Dermis microvascular lymphatic vessel endothelial cell (primary cell): ENCODE measurements around the gene PPM1E. TPM values are rescaled to one million over a fixed set of nuclear protein-coding genes. Genes with fewer than 3 reads are reported as not detected.
"Not testable (repeated sequence)": the region's sequence is repeated elsewhere in the genome, so short reads cannot be mapped to it uniquely, and the experiment has no call there.

ENCODE experiments used
- DNase-seq, 2 donors: peaks; one replicate each; pipeline versions ENCODE4 v3.0.0 to v3.0.0-alpha.2; 2010; ENCODE audit warnings: low read depth in 2 of 2
- total RNA-seq: library from RNA; depleted of rRNA; stranded (reverse); fragments of >200 nt; gene quantifications from 2 replicates; pipeline ENCODE4 v1.2.1, GENCODE V29; 2014

PPM1E gene
- total RNA-seq, 1 donor from 2014 or later: under 0.01 TPM

DNA sequence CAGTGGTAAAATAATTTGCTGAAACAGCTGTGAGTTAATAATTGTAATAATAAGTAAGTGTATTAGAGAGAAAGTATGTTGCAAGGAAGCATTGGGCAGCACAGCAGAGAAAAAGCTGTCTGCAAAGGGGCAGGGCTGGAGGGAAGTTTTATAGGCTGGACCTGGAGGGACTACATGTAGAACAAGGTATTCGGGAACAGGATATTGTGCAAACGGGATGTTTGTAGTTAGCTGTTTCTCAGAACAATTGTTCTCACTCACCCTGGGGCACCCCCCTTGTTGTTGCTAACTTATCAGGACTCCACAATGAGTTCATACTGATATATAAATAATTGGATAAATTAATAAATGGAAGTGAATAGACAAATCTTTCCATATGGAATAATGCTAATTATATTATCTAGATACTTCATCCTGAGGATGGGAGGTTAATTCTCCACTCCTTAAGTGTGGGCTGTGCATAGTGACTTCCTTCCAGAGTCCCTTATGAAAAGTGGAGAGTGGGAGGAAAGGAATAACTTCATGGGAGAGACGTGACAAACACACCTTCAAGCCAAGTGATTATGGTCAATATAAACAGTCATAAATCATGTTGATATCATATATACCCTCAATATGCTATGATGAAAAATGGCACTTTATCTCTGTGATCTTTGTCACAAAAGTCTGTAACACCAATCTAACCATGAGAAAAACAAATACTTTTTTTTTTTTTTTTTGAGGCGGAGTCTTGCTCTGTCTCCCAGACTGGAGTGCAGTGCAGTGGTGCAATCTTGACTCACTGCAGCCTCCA lies 85.4 kb downstream of the PPM1E start:
- peak; percentile 59 to 71 for DNase-seq

DNA sequence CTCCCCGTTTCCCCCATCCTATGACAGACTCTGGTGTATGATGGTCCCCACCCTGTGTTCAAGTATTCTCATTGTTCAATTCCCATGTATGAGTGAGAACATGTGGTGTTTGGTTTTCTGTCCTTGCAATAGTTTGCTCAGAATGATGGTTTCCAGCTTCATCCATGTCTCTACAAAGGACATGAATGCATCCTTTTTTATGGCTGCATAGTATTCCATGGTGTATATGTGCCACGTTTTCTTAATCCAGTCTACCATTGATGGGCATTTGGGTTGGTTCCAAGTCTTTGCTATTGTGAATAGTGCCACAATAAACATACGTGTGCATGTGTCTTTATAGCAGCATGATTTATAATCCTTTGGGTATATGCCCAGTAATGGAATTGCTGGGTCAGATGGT lies 90.8 kb downstream of the PPM1E start:
- not testable (repeated sequence) for DNase-seq

DNA sequence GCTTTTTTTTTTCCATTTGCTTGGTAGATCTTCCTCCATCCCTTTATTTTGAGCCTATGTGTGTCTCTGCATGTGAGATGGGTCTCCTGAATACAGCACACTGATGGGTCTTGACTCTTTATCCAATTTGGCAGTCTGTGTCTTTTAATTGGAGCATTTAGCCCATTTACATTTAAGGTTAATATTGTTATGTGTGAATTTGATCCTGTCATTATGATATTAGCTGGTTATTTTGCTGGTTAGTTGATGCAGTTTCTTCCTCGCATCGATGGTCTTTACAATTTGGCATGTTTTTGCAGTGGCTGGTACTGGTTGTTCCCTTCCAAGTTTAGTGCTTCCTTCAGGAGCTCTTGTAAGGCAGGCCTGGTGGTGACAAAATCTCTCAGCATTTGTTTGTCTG lies 94.5 kb downstream of the PPM1E start:
- not testable (repeated sequence) for DNase-seq

DNA sequence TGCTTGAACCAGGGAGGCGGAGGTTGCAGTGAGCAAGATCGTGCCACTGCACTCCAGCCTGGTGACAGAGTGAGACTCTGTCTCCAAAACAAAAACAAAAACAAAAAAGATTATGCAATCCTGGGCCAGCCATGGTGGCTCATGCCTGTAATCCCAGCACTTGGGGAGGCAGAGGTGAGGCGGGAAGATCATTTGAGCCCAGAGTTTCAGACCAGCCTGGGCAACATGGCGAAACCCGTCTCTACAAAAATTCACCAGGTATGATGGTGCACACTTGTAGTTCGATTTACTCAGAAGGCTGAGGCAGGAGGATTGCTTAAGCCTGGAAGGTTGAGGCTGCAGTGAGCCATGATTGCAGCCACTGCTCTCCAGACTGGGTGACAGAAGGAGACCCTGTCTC lies 109.6 kb downstream of the PPM1E start:
- DNase-seq: no peak

DNA sequence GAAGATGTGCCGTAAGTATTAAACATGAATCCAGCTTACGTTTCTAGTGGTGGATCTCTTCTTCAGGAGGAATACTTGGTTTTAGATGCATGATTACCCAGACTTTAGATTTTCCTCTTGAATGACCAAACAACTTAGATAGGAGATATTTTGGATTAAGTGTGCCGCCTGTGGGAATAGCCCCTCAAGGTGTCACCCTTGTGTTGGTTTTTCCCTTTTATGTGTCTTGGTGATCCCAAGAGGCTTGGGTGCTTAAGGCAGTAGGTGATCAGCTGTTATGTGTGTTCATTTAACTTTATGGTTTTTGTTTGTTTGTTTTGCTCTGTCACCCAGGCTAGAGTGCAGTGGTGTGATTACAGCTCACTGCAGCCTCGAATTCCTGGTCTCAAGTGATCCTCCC lies 115.1 kb downstream of the PPM1E start:
- no peak for DNase-seq

DNA sequence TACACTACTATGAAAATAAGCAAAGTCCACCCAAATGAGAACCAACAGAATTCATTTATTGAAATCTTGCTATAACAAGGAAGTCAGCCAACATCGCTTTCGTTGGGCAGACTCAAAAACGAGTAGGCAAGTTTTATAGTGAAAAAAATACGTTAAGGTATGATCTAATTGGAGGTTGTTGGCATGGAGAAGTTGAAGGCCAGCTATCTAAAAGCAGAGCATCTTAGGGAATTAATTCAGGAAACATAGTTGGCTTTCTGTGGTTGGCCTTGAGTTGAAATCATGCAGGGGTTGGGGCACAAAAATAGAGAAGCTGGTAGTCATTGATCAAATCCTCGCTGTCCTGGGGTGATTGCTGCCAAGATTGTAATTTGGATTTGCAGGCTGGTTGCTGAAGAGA lies 118.3 kb downstream of the PPM1E start:
- no peak for DNase-seq

DNA sequence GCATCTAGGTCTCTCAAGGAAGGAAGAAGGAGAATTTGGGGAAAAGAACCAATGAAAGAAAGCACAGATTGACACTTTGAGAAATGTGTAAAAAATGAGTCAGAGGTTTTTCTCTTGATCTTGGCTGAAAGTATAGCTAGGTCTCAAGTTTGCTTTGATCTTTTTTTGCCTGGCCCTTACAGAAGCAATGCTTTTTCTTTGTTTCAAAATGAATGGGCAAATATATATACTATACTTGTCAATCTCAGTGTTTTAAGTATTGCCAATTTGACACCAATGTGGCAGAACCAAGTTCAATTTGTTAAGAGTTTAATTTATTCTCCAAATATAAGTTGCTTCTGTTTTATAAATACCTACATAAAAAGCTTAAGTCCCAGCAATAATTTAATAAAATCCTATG lies 119.6 kb downstream of the PPM1E start:
- DNase-seq: no peak

DNA sequence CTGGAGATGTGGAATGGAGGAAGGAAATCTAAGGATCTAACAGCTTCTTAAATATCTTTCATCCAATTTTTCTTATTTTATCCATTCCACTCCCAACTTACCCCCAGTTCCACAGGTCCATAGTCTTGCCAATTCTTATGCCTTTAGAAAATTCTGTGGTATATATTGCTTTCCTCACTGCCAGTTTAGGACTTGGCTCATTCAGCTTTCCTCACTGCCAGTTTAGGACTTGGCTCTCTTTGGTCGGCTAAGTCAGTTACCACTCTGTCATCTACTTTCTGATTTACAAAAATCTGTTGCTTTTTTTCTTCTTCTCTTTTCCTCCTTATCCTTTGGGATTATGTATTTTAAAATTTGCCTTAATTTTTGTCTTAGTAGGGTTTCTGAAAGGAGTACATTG lies 128.5 kb downstream of the PPM1E start:
- no peak for DNase-seq

DNA sequence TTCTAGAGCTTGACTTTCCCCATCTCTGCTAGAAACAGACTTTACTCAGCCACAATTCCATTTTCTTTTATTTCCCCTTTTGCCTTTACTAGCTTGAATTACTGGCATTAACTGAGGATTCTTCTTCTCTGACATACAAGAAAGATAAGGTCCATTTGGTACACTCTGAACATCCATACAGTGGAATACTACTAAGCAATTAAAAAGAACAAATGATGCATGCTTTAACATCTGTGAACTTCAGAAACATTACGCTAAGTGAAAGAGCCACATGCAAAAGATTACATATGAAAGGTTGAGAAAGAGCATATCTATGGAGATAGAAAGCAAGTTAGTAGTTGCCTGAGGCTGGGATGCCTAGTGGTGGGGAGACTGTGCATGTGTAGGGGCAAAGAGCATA lies 130.9 kb downstream of the PPM1E start:
- no peak for DNase-seq

DNA sequence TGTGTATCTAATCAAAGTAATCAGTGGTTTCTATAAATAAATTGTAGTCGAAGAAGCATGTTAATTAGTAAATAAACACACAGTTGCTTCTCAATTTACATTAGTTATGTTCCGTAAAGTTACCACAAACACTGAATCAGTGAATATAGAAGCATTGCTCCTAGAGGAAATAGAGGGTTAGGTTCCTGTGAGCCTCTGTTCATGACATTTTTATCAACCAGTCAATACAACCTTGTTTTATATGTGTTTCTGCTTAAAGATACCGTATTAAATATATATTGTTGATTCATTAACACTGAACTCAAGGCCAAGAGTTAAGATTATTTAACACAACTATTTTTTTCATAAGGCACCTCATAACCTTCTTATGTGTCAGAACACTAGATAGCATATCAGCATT lies 134.3 kb downstream of the PPM1E start:
- no peak for DNase-seq

DNA sequence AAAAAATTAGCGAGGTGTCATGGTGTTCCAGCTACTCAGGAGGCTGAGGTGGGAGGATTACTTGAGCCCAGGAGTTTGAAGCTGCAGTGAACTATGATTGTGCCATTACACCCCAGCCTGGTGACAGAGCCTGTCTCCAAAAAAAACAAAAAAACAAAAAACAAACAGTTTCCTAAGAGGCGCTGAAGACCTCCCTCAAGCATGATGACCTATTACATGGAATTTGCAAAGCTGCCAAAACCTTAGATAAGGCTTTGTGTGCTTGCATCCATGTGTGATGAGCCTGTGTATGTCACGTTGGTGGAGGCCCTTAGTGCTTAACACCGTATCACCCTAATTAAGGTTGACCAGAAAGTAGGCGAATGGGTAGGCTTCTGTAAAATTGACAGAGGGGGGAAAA lies 143.5 kb downstream of the PPM1E start:
- DNase-seq: no peak

DNA sequence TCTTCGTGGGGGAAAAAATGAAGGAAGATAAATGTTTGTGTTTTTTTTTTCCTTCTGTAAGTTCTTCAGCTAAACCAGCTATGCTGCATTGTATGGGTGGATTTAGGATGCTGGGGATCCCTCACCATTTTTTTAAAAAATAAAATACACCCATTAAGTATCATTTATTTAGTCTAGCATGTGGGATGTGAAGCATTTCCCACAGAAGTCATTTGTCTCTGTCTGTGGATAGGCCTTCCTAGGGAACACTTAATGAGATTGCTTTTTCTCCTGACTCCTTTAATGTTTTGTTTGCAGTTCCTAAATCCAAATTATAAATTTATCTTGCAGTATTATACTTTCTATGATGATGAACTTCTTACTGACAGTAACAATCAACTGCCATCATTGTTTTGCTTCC lies 146.7 kb downstream of the PPM1E start:
- no peak for DNase-seq

DNA sequence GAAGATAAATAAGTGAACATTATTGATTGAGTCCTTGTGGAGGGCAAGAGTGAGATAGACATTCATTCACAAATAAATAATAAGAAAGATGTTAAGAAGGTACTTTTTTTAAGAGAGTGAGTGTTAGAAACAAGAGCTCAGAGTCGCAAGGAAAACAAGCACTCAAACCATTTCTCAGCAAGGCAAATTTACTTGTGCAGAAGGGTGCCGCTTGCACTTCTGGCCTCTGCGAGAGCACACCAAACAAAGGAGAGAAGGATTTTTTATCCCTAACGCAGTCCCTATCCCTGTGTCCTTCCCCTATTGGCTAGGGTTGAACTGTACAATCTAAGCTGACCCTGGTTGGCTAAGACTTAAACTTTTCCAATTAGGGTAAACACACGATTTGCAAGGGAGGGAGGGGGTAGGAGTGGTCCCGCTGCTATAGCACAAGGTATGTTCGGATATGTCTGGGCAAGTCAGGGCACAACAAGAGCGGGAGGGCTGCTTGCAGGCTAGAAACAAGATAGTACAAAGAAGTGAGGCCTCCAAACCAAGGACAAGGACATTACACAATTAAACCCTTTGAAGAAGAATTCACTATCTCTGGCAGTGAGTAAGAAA lies 156.2 kb downstream of the PPM1E start:
- DNase-seq: no peak

DNA sequence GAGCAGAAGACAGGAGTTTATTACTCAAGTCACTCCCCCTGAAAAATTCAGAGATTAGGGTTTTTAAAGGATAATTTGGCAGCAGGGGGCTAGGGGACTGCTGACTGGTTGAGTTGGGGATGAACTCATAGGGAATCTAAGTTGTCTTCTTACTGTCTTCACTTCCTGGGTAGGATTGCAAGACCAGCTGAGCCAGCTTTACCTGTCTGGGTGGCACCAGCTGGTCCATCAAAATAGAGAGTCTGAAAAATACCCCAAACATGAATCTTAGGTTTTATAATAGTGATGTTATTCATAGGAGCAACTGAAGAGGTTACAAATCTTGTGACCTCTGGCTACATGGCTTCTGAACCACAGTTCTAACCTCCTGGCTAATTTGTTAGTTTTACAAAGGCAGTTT lies 157.9 kb downstream of the PPM1E start:
- DNase-seq: no peak

DNA sequence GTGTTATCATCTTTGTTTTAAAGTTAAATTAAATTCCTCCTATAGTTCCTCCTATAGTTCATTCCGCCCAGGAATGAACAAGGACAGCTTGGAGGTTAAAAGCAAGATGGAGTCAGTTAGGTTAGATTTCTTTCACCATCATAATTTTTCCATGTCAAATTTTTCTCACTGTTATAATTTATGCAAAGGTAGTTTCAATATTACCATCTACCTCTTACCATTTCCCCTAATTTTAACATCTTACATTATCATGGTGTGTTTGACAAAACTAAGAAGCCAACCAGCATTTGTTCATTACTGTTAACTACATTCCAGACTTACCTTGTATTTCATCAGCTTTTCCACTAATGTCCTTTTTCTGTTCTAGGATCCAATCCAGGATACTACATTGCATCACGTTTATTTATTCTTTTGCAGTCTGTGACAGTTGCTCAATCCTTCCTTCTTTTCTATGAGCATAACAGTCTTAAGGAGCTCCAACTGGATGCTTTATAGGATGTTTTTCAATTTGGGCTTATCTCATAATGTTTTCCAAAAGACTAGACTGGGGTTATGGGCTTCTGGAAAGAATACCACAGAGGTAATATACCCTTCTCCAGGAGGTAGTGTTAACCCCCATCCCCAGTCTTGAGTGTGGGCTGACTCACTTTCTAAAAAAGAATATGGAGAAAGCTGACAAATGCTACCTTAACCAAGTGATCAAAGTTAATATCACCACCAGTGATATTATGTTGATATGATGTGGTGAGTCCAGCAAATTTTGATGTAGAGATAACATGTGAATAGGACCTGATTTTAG lies 158.5 kb downstream of the PPM1E start:
- no peak for DNase-seq

DNA sequence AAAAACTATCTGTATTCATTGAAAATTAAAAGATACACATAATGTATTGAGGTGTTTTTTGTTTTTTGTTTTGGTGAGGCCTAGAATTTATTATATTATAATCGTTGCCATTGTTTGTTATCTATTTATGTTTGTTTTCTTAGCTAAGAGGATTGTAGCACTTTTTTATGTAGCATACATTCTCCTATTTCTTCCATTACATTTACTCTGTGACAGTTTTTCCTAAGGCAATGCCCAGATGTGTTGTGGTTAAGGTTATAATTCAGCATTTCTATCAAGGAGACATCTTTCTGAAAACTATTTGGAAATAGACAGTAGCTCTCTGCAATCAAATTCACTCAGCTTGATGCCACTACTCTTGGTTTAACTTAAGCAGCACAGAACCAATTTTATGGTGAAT lies 161.6 kb downstream of the PPM1E start:
- DNase-seq: no peak

DNA sequence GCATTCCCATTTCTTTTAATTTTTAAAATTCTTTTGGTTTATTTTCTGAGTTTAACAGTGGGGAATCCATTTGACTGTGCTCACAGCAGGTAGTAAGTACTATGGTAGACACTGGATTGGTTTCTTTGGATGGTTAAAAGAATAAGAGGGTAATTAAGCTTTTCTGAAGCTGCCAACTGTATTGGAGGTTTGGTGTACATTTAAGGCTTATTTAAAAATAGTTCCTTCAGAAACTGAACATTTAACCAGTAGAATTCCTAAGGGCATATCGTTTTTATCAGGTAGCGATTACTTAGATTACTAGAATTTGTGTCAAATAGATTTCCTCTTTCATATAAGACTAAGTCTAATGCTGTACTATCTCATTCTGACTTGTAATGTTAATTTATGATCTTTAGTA lies 162.4 kb downstream of the PPM1E start:
- DNase-seq: no peak

DNA sequence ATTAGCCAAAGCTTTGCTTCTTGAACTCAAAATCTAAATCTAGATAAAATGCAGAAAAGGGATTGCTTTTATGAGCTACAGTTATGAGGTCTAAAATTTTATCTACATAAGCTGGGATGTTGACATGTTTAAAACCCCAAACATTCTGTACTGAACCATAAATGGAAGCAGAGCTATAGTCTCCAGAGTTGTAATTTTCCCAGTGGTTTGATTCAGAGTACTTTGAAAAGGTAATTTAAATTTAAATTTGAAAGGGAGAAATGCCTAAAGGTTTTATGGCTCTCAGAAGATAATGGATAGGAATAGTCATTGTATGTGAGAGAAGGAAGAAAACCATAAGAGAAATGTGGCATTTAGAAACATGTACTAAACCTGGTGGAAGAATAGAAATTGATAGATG lies 163.2 kb downstream of the PPM1E start:
- DNase-seq: no peak

DNA sequence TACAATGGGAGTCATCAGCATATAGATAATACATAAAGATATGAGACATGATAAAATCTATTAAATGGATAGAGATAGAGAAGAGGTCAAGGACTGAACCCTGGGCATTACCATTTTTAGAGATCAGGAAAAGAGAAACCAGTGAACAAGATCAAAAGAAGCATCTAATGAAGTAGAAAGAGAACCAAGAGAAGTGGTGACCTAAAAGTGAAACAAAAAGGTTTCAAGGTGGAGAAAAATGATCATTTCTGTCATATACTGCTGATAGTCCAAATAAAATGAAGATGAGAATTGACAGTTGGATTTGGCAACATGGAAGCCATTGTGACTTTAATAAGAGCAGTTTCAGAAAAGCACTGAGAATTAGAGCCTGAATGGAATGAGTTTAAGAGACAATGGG lies 165.1 kb downstream of the PPM1E start:
- DNase-seq: no peak

DNA sequence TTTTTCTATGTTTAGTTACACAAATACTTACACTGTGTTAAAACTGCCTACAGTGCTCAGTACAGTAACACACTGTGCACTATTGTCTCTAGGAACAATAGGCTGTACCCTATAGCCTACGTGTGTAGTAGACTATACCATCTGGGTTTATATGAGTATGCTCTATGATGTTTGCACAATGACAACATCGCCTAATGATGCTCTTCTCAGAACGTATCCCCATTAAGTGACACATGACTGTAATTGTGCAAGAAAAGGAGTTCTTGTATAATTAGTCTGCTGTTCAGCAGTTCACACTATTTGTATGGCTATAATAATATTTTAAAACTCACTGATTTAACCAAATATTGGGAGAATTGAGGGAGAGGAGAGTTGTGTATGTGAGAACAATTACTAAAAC lies 177.3 kb downstream of the PPM1E start:
- no peak for DNase-seq

DNA sequence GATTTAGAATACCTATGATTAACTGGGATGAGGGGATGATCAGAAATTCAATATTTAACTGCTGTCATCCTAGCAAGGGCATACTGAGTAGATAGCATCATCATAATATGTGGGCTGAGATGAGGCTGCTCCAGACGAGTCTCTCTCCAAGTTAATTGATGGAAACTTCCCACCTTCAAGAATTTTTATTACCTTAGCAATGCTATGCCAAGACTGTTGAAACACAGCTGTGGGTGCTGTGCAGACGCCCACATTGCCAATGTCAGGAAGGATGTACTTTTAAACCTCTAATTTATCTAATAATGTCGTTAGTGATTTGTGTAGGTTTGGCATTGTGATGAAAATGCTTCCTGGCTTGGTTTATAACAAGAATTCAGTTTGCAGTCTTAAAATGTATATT lies 180.6 kb downstream of the PPM1E start:
- no peak for DNase-seq

DNA sequence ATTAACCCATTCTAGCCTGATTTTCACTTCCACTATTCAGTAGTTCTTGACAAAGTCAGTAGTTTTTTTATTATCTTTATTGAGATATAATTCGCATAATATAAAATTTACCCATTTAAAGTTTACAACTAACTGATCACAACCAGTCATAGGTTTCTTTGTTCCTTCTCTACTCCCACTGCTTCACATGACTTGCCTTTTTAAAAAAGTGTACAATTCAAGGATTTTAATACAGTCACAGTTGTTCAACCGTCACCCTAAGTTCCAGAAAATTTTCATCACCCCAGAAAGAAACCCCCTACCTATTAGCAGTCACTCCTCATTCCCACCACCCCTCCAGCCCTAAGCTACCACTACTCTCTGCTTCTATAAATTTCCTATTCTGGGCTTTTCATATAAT lies 188.5 kb downstream of the PPM1E start:
- no peak for DNase-seq

DNA sequence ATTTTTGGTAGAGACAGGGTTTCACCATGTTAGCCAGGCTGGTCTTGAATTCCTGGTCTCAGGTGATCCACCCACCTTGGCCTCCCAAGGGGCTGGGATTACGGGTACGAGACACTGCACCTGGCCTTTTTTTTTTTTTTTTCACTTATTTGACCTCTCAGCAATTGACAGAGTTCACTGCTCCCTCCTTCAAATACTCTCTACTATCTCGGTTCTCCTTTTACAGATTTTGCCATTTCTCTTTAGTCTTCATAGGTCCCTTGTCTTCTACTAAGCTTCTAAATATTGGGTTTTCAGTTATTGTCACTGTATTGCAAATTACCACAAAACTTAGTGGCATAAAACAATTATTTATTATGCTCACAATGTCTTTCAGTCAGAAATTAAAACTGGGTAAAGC lies 191.8 kb downstream of the PPM1E start:
- DNase-seq: no peak
